Cardiac muscle cell (in vitro differentiated cells and primary cell): ENCODE measurements around the gene ALDOA. TPM values are rescaled to one million over a fixed set of nuclear protein-coding genes. Genes with fewer than 3 reads are reported as not detected.
A peak's percentile ranks its signal among the peaks of the same experiment; 100 is the strongest.

ENCODE experiments used
- DNase-seq, 2 donors: peaks; one replicate each; pipeline versions ENCODE4 v3.0.0 to v3.0.0-alpha.2; 2010 to 2017; ENCODE audit warnings: low read depth in 1 of 2, low spot score in 1 of 2
- H3K27ac ChIP-seq: fragments of 200-600 bp; sonication (generic); 2 replicates; pipeline ENCODE4 v1.5.1; 2016
- H3K27me3 ChIP-seq: fragments of 200-600 bp; sonication (generic); 2 replicates; pipeline ENCODE4 v1.6.0; 2016; ENCODE audit warnings: control low read depth
- H3K36me3 ChIP-seq: fragments of 200-600 bp; sonication (generic); 2 replicates; pipeline ENCODE4 v1.5.1; 2016; ENCODE audit warnings: control low read depth
- H3K4me1 ChIP-seq: fragments of 200-600 bp; sonication (generic); 2 replicates; pipeline ENCODE4 v1.8.1; 2017; ENCODE audit warnings: low read depth, mild to moderate bottlenecking, mixed run types
- H3K4me3 ChIP-seq: fragments of 200-600 bp; sonication (generic); 2 replicates; pipeline ENCODE4 v1.5.1; 2016; ENCODE audit warnings: mild to moderate bottlenecking
- H3K9me3 ChIP-seq: fragments of 200-600 bp; sonication (generic); 2 replicates; pipeline ENCODE4 v1.5.1; 2017; ENCODE audit warnings: low read depth, mild to moderate bottlenecking, control low read depth
- CTCF ChIP-seq: IDR thresholded peaks from 2 replicates; pipeline ENCODE4 v1.5.1; 2012; ENCODE audit warnings: low read depth, mild to moderate bottlenecking, low read length
- polyA plus RNA-seq: library from polyadenylated mRNA; unstranded; fragments of >200 nt; fragmentation: Nextera tagmentation; extraction: Ambion mirVana; gene quantifications from 2 replicates; pipeline ENCODE4 v1.2.1, GENCODE V29; 2016
- total RNA-seq: library from RNA; depleted of rRNA; stranded (reverse); fragments of >200 nt; gene quantifications from 2 replicates; pipeline ENCODE4 v1.2.3, GENCODE V29; 2016

Gene ALDOA
- total and polyA plus RNA-seq, 2 experiments from 2014 or later = 3,852 to 6,816 TPM

DNA sequence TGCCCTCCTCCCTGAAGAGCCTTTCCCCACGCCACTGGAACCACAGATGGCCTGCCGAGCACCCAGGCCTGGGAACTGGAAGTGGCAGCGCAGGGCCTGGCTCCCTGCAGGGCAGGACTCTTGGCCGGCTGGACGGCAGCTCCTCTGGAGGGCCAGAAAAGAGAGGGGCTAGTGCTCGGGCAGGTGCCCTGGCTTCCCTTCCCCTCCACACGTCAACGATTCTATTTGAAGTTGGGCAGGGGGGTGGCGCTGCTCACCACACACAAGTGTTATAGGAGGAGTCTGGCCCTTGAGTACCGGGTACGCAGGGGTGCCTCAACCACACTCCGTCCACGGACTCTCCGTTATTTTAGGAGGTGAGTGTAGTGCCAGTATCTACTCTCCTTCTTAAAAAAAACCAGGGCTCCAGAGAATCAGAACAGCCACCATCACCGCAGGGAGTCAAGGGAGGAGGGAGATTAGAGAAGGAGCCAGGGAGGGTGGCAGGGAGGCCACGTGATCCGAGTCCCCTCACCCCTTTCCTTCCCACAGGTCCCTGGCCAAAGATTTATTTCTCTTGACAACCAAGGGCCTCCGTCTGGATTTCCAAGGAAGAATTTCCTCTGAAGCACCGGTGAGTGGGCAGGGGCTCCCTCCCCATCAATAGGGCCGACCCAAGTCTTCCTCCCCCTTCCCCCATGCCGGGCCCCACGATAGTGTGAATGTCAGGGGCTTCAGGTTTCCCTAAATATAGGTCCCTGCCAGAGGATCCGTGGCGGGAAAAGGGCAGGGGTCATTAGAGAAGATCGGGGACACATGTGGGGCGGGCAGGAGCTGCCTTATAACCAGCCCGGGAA lies 1.4 kb upstream of the ALDOA start:
- Histone ChIP-seq H3K4me1 (peaks cover 44% of the 10 kb centered on the region), H3K27ac (peak overlapping the region; percentile 92), H3K9me3 (no peaks in the 10 kb centered on the region), H3K27me3 (no peaks in the 10 kb centered on the region), H3K36me3 (peaks cover 23% of the 10 kb centered on the region), H3K4me3 (peak overlapping the region; percentile 85)
- peak in 1 of 2 donors; percentile 87 for DNase-seq
- peak; percentile 19 for TF ChIP-seq CTCF

GRCh38 chr16:30064729-30065101 lies 845 bp upstream of the ALDOA start:
- no peak for TF ChIP-seq CTCF
- Histone ChIP-seq H3K4me1 (peaks cover 44% of the 10 kb centered on the region), H3K27me3 (no peaks in the 10 kb centered on the region), H3K27ac (peak overlapping the region; percentile 92), H3K4me3 (peak overlapping the region; percentile 85), H3K36me3 (peaks cover 29% of the 10 kb centered on the region), H3K9me3 (no peaks in the 10 kb centered on the region)
- DNase-seq = no peak

DNA sequence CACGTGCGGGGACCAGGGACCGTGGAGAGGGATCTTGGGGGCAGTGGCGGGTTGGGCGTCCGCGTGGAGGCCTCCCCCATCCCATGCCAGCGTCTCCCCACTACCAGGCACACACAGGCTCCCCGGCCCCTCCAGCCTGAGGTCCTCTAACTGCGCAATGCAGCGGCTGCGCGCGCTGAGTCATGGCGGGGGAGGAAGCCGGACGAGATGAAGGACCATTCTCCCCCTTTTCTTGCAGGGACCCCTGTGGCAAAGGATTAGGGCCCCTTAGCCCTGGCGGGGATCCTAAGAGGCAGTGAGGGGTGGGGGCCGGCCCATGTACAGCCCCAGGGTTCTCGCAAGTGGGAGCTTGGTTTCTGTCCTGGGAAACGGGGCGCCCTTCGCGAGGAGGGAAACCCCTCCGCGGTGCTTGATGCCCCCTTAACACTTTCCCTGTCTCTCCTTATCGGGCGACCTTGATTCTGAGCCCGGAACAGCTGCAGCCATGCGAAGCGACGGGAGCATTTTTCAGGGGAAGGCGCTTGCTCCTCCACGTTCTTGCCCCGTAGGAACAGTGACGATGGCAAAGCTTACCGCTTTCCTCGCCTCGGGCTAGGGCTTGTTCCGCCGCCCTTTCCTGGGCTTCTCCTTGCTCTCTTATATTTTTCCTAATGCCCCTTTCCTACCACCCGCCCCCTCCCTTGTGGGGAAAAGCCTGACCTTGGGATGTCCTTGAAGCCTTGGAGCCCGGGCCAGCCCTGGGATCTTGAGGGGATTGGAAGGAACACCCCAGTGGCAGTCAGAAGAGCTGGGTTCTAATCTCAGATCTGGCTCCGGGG lies 592 bp downstream of the ALDOA start:
- peak; percentile 37 to 72 for DNase-seq
- H3K36me3 ChIP-seq = peaks cover 42% of the 10 kb centered on the region
- no peaks in the 10 kb centered on the region for H3K27me3 ChIP-seq
- H3K4me1 ChIP-seq = peaks cover 34% of the 10 kb centered on the region
- H3K27ac ChIP-seq = peak overlapping the region; percentile 92
- H3K4me3 ChIP-seq = peak overlapping the region; percentile 85
- TF ChIP-seq CTCF = no peak
- H3K9me3 ChIP-seq = no peaks in the 10 kb centered on the region

GRCh38 chr16:30066761-30067583 lies 1.4 kb downstream of the ALDOA start:
- H3K4me1 ChIP-seq = peaks cover 28% of the 10 kb centered on the region
- peak overlapping the region; percentile 92 for H3K27ac ChIP-seq
- H3K9me3 ChIP-seq = no peaks in the 10 kb centered on the region
- H3K36me3 ChIP-seq = peaks cover 50% of the 10 kb centered on the region
- TF ChIP-seq CTCF = no peak
- peak overlapping the region; percentile 85 for H3K4me3 ChIP-seq
- no peaks in the 10 kb centered on the region for H3K27me3 ChIP-seq
- no peak for DNase-seq

GRCh38 chr16:30067584-30067916 lies 2.0 kb downstream of the ALDOA start:
- Histone ChIP-seq H3K4me1 (peaks cover 28% of the 10 kb centered on the region), H3K27me3 (no peaks in the 10 kb centered on the region), H3K9me3 (no peaks in the 10 kb centered on the region), H3K27ac (peak overlapping the region; percentile 57), H3K4me3 (peak overlapping the region; percentile 85), H3K36me3 (peaks cover 55% of the 10 kb centered on the region)
- no peak for DNase-seq
- TF ChIP-seq CTCF = no peak
